SH-SY5Y (cell line): ENCODE data around the gene PPP1R14D.

Source experiments
- GATA2 ChIP-seq: IDR thresholded peaks from 2 replicates; pipeline ENCODE4 v1.6.1; 2011; ENCODE audit warnings: mild to moderate bottlenecking, low read depth, low read length
- GATA3 ChIP-seq: IDR thresholded peaks from 2 replicates; pipeline ENCODE4 v1.6.1; 2011; ENCODE audit warnings: low read depth, mild to moderate bottlenecking, low read length, moderate library complexity

Gene PPP1R14D

GRCh38 chr15:40843885-40844695, 15.6 kb upstream of the PPP1R14D start, which contains the start of gene SPINT1:
SPINT1 (plus strand) TSS chr15:40844048; CDS start chr15:40844555, 507 bp downstream.
- TF ChIP-seq GATA2 = no peak
- no peak for TF ChIP-seq GATA3

GRCh38 chr15:40843261-40843884, 14.9 kb upstream of the PPP1R14D start:
- TF ChIP-seq GATA3 (no peak), GATA2 (no peak)

GRCh38 chr15:40841741-40842140, 13.2 kb upstream of the PPP1R14D start:
- TF ChIP-seq GATA2 (no peak), GATA3 (no peak)

DNA sequence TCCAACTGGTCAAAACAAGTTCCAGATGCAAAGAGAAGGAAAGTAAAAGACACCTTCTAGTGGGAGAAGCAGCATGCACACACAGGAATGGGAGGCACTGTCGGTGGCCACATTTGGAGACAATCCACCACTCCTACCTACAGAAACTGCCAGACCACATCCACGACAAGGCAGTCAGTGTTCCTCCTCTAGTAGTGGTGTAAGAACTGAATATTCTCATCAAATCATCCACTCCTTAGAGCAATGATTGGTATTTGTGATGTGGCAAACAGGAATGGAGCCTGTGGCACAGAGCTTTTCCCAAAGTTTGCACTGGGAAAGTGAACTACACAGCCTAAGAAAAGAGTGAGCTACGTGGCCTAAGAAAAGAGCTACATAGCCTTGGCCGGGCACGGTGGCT, 10.2 kb upstream of the PPP1R14D start:
- TF ChIP-seq GATA3 (no peak), GATA2 (no peak)

DNA sequence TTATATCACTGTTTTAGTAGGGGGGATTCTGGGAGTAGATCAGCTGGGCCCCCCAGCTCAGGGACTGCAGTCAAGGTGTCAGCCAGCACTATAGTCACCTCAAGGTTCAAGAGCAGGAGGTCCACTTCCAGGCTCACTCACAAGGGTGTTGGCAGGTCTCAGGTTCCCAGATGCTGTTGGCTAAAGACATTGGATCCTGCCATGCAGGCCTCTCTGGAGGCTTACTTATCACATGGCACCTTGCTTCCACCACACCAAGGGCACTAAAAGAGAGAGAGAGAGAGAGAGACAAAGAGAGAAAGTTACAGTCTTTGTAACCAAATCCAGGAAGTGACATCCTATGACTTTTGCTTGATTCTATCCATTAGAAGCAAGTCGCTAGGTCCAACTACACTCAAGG, 7.5 kb upstream of the PPP1R14D start:
- no peak for TF ChIP-seq GATA3
- no peak for TF ChIP-seq GATA2

GRCh38 chr15:40832903-40833302, 4.4 kb upstream of the PPP1R14D start:
- no peak for TF ChIP-seq GATA2

DNA sequence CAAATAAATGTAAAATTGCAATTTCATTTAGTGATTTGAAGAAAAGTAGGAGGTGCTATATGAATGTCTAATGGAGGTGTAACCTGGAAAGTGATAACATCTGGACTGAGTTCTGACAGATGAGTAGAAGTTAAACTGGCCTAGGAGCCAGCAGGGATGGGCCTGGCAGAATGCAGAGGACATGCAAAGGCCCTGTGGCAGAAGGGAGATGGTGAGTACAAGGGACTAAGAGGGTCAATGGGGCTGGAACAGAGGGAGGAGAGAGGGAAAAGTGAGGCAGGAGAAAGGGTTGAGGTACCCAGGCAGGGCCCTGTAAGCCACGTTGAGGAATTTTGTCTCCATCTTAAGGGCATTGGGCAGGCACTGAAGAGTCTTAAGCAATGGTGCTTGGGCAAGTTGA, 3.4 kb upstream of the PPP1R14D start:
- TF ChIP-seq GATA2 (no peak), GATA3 (no peak)

GRCh38 chr15:40830884-40831283, 2.4 kb upstream of the PPP1R14D start:
- TF ChIP-seq GATA2 = no peak

- no peak for TF ChIP-seq GATA3
- TF ChIP-seq GATA2 = no peak
Observed at GRCh38 chr15:40829115-40829514, 607 bp upstream of the PPP1R14D start.

- no peak for TF ChIP-seq GATA2
- TF ChIP-seq GATA3 = no peak
Observed at GRCh38 chr15:40826423-40827075, 2.0 kb downstream of the PPP1R14D start.

- TF ChIP-seq GATA3 = no peak
- TF ChIP-seq GATA2 = no peak
Observed at GRCh38 chr15:40825661-40826422, 2.7 kb downstream of the PPP1R14D start.

- TF ChIP-seq GATA3 (no peak), GATA2 (no peak)
Observed at GRCh38 chr15:40823572-40824343, 4.8 kb downstream of the PPP1R14D start.

DNA sequence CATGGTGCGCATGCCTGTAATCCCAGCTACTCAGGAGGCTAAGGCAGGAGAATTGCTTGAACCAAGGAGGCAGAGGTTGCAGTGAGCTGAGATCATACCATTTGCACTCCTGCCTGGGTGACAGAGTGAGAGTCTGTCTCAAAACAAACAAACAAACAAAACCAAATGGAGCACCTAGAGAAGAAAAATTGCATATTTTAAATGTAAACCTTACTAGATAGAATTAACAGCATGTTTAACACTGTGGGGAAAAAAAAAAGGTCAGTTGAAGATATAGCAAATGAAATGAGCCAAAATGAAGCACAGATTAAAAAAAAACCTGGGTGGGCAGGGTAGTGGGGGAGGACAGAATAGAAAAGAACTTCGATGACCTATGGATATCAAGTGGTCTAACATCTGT, 7.3 kb downstream of the PPP1R14D start:
- TF ChIP-seq GATA3 (no peak), GATA2 (no peak)

GRCh38 chr15:40819048-40819447, 9.5 kb downstream of the PPP1R14D start:
- TF ChIP-seq GATA2 = no peak
- TF ChIP-seq GATA3 = no peak
